Brain microvascular endothelial cell (primary cell): ENCODE measurements around the gene DGCR2.
"Not testable (repeated sequence)": the region's sequence is repeated elsewhere in the genome, so short reads cannot be mapped to it uniquely, and the experiment has no call there.

ENCODE experiments used
- DNase-seq: peaks from one replicate; pipeline ENCODE4 v3.0.0-alpha.2; 2020
- H3K27ac ChIP-seq: fragments of 250-450 bp; sonication (Bioruptor Pico); 2 replicates; pipeline ENCODE4 v1.5.1; 2020; ENCODE audit warnings: mild to moderate bottlenecking, moderate library complexity
- H3K27me3 ChIP-seq: fragments of 250-450 bp; sonication (Bioruptor Pico); replicated peaks from 2 replicates; pipeline ENCODE4 v1.5.1; 2020; ENCODE audit warnings: mild to moderate bottlenecking
- H3K36me3 ChIP-seq: fragments of 250-450 bp; sonication (Bioruptor Pico); replicated peaks from 2 replicates; pipeline ENCODE4 v1.5.1; 2020; ENCODE audit warnings: mild to moderate bottlenecking
- H3K4me3 ChIP-seq: 2 replicates; pipeline ENCODE4 v1.5.1; 2011; ENCODE audit warnings: low read depth, mild to moderate bottlenecking, control low read depth, low read length, moderate library complexity
- in situ Hi-C: cut with HindIII; loops from 2 replicates; pipeline ENCODE4 v1.10.0; 2017; ENCODE audit warnings: low sequenced_read_pairs, low pct_ligation_motif_present
- TF ChIP-seq, protein P1 (sequence below): IDR thresholded peaks from 2 replicates; pipeline ENCODE4 v1.5.1; 2011; ENCODE audit warnings: low read depth, mild to moderate bottlenecking, moderate library complexity, low read length, control low read depth, inconsistent platforms; ENCODE audit errors: missing control alignments

The DGCR2 gene

GRCh38 chr22:19014886-19015285 is 107.3 kb downstream of the DGCR2 start:
- no peak overlapping the region for H3K4me3 ChIP-seq
- DNase-seq, result no peak
- TF ChIP-seq, protein P1, sequence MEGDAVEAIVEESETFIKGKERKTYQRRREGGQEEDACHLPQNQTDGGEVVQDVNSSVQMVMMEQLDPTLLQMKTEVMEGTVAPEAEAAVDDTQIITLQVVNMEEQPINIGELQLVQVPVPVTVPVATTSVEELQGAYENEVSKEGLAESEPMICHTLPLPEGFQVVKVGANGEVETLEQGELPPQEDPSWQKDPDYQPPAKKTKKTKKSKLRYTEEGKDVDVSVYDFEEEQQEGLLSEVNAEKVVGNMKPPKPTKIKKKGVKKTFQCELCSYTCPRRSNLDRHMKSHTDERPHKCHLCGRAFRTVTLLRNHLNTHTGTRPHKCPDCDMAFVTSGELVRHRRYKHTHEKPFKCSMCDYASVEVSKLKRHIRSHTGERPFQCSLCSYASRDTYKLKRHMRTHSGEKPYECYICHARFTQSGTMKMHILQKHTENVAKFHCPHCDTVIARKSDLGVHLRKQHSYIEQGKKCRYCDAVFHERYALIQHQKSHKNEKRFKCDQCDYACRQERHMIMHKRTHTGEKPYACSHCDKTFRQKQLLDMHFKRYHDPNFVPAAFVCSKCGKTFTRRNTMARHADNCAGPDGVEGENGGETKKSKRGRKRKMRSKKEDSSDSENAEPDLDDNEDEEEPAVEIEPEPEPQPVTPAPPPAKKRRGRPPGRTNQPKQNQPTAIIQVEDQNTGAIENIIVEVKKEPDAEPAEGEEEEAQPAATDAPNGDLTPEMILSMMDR, result no peak
- no peak overlapping the region for H3K27ac ChIP-seq
- H3K27me3 ChIP-seq, result peaks cover 8% of the 10 kb centered on the region
- in situ Hi-C loops, result no loop called here
- no peaks in the 10 kb centered on the region for H3K36me3 ChIP-seq

DNA sequence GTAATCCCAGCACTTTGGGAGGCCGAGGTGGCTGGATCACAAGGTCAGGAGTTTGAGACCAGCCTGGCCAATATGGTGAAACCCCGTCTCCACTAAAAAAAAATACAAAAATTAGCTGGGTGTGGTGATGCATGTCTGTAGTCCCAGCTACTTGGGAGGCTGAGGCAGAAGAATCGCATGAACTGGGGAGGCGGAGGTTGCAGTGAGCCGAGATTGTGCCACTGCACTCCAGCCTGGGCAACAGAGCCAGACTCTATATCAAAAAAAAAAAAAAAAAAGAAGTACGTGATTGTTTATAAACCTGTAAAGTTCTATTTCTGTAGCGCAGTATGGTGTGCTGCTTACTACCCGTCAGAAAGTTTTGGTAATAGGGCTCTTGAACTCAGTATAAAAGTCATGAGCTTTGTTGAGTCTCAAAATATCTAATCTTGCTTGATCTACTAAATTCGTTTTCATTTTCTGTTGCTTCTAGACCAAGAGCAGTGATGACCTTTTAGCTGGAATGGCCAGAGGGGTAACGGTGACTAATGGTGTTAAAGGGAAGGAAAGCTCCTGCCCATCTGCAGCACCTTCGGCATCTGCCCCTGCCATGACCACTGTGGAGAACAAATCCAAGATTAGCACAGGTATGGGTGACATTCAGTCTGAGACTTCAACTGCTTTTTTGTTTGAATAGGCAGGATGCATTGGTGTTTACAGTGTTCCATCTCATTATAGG is 108.2 kb downstream of the DGCR2 start:
- in situ Hi-C loops, H3K27me3 ChIP-seq, H3K27ac ChIP-seq, H3K4me3 ChIP-seq, H3K36me3 ChIP-seq, DNase-seq: not testable (repeated sequence)

GRCh38 chr22:19013411-19013810 is 108.8 kb downstream of the DGCR2 start:
- H3K36me3 ChIP-seq, H3K27me3 ChIP-seq, DNase-seq, H3K4me3 ChIP-seq, H3K27ac ChIP-seq, in situ Hi-C loops: not testable (repeated sequence)

- H3K27ac ChIP-seq, result no peak overlapping the region
- TF ChIP-seq, protein P1, result no peak
- H3K27me3 ChIP-seq, result no peaks in the 10 kb centered on the region
- DNase-seq, result no peak
- in situ Hi-C loops, result no loop called here
- H3K4me3 ChIP-seq, result no peak overlapping the region
- no peaks in the 10 kb centered on the region for H3K36me3 ChIP-seq
Measured at GRCh38 chr22:19012308-19012986, 109.8 kb downstream of the DGCR2 start.

- H3K27me3 ChIP-seq, H3K27ac ChIP-seq, DNase-seq, H3K36me3 ChIP-seq, H3K4me3 ChIP-seq, in situ Hi-C loops: not testable (repeated sequence)
Measured at GRCh38 chr22:19011611-19012010, 110.6 kb downstream of the DGCR2 start.

DNA sequence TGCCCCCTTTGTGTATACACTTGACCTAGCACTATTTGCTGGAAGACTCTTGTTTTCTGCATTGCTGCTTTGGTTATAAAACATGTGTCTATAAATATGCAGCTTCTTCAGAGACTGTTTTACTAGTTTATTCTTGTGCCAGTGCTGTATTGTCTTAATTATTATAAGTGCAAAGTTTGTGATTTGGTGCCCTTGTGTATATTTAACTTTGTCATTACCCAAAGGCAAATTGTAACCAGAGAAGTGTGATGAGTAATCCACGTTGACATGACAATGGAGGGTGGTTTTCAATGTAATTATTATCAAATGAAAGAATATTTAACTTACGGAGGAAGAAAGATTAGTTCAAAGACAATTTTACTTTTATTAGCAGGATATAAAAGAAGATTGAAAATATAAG is 111.1 kb downstream of the DGCR2 start:
- Histone ChIP-seq H3K4me3 (no peak overlapping the region), H3K27me3 (no peaks in the 10 kb centered on the region), H3K36me3 (no peaks in the 10 kb centered on the region), H3K27ac (no peak overlapping the region)
- in situ Hi-C loops, result no loop called here
- TF ChIP-seq, protein P1, result no peak
- DNase-seq, result no peak

DNA sequence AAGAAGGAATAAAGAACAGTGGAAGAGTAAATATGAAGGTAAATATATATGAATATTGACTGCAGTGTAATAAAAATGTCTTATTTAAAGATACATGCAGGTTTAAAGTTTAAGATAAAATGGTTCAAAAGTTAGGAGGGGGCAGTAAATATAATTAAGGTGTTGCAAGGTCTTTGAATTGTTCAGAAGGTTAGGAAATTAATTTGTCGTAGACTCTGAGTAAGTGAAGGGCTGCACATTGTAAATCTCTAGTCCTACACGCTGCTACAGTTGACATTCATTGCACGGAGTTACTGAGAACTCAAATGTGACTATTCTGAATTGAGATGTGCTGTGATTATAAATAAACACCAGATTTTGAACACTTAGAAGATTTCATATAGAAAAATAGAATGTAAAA is 116.3 kb downstream of the DGCR2 start:
- DNase-seq, result no peak
- Histone ChIP-seq H3K4me3 (no peak overlapping the region), H3K27me3 (peaks cover 6% of the 10 kb centered on the region), H3K27ac (no peak overlapping the region), H3K36me3 (no peaks in the 10 kb centered on the region)
- in situ Hi-C loops, result no loop called here
- TF ChIP-seq, protein P1, result no peak
